Stimulated activated CD8-positive, alpha-beta memory T cell treated with anti-CD3 and anti-CD28 coated beads, Interleukin-4, amount 100 ng/mL, for 48 hours (primary cell): ENCODE data around the gene CYP2U1.

ENCODE experiments used
- DNase-seq: peaks from one replicate; pipeline ENCODE4 v3.0.0-alpha.2; 2020

Gene CYP2U1

DNA sequence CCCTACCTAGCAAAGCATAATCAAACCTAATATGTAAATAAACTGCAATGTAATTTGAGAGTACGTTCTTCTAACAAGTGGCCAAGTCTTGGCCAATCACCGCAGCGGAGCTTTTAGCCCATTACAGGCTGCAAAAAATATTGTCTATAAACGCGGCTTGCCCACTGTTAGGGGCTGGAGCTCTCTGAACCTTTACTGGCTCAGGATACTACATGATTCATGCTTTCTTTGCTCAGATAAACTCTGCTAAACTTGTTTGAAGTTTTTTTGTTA, 57.4 kb downstream of the CYP2U1 start:
- DNase-seq: no peak

DNA sequence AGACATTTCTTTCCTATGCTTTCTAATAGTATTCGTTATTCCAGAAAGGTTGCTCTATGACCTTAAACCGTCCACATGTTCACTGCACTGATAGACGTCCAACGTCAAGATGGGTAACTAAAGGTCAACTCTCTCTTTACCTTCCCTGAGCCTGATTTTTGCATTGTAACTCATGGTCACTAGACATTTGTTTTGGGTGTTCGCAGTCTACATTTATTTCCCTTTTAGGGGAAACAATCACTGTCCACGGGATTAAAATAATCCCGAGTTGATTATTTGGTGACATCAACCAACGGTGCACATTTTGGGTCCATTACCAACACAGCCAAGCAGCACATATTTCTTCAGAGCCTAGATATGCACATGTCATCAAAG, 57.8 kb downstream of the CYP2U1 start:
- no peak for DNase-seq

DNA sequence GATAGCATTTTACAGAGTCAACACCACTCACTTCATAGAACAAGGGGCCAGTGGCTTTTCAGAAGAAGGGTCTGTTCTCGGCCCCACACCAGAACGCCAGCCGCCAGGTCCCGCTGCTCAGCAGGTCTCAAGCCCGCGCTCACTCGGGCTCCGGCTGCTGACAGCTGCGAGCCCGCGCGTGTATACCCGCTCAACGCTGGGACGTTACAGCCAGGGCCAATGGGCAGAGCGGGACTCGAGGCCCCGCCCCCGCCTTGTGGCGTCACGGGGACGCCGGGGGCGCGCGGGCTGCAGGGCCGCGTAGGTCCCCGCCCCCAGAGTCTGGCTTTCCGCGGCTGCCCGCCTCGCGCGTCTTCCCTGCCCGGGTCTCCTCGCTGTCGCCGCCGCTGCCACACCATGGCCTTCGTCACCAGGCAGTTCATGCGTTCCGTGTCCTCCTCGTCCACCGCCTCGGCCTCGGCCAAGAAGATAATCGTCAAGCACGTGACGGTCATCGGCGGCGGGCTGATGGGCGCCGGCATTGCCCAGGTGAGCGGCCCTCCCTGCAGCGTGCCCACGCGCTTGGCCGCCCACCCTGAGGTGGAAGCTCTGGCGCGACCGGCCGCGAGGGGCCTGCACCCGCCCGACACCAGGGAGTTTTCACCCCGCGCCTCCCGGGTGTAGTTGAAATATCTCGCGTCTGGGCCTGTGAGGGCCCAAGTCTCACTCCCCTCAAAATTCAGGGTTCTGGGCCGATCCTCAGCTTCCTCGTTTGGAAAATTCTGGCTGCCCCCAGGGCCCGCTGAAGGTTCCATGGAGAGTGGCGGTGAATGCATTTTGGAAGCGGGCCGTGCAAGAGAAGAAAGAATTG, 58.4 kb downstream of the CYP2U1 start, which contains the start of gene HADH:
HADH (plus strand) TSS at position 353 of the 850 bp plus-strand sequence; CDS start at position 397, 44 bp downstream.
- peak; percentile 95 for DNase-seq

DNA sequence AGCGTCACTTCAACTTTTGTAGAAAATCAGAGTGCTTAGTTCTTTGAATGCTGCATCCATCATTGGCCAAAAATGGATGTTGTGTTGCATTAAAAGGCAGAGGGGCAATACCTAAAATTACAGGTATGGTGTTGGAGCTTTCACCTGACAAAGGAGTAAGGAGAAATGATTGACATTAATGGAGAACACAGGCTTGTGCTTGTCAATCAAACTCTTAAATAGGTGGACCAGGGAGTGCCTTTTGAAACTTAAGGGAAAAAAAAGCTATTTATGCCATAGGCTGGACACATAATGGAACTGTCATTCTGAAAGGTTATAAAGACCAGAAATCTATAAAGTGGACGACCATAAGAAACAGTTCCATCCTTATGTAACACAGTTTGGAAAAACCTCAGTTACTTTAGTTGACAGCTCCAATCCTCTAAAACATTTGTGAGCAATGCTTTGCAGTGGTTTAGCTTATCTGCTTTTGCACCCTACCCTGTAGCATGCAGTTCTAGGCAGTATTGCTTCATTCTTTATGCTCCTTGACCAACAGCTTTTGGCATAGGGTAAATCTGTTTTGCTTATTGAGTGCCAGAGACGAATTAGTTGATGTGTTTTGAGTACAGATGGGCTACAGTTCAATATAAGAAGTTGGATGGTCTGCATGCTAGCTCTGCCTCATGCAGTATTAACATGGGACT, 60.7 kb downstream of the CYP2U1 start:
- DNase-seq: no peak

DNA sequence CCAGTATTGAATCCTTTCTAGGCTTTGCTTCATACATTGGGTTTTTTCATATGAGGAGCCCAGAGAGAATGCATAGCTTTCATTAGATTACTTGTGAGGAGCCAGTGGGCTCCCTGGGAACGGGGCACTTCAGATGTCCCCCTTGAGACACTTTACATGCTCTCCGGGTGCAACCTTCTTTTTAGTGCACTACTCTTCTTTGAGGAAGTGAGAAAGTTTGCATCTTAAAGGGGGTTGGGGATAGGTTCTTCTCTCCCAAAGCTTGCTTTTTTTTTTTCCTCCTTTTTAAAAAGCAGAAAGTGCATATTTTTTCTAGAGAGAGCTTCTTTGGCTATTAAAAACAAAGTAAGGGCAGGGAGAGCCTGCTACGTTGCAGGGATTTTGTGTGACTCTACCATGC, 62.6 kb downstream of the CYP2U1 start:
- no peak for DNase-seq

DNA sequence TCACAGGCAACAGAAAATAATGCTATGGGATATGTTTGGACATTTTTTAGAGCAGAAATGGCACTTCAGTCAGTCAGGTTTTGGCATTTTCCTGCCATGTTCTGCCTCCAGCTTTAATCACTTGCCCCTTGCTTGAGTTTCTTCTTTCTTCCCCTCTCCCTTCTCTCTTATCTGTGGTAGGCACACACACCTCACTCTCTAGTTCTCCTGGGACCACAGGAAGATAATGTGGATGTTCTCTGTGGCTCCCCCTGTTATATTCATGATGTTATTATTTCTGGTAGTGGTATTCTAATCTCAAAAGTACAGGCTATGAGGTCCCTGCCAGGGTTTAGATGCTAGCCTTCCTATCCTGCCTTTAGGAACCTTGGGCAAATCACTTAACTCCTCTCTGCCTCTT, 63.5 kb downstream of the CYP2U1 start:
- DNase-seq: no peak

DNA sequence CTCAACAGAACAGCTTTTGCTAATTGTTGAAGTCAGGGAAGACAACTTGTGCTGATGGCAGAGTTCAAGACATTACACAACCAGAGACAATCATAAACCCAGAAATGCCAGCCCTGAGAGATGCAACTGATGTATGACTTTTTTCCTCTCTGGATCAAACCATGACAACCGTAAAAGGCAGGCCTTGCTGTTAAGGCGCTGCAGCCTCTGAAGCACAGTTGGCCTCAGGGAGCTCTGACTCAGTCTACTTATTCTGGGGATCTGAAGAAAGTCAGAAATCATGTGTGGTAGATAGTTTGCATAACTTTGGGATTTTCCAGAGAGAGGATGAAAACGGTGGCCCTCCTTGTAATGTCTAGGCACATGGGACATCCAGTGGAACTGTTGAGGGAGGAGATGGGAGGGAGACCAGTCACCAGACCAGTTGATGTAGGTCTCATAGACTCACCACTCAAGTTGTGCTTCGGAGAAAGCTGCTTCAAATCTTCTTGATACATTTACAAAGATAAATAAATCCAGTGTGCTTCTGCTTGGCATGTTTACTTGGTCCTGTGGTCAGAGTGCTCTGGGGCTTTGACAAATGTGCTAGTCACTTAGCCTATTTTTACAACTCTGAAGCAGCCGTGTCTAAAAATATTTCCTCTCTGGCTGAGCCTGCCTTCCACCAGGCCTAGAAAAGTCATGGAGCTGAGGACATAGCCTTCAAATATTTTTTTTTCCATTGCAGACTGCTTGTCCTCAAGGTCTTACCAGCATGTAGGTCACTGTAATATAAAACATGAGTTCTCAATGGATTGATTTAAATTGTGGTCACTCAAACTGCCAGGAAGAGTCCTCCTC, 65.8 kb downstream of the CYP2U1 start:
- DNase-seq: no peak

DNA sequence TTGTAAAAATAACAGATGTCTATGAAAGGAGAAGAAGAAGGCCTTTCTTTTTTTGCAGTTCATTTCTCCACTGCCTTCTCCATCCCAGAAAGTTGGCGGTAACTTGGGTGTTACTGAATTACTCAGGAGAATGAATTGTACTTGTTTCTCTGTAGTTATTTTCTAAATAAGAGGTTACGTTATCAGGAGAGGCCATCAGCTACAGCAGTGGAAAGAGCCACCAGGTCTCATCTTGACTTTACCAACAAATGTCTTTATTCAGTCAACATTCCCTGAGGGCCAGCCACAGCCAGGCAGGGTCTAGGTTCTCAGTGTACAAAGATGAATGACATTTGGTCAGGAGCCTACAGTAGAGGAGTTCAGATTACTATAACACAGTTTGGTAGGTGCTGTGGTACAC, 66.4 kb downstream of the CYP2U1 start:
- no peak for DNase-seq

DNA sequence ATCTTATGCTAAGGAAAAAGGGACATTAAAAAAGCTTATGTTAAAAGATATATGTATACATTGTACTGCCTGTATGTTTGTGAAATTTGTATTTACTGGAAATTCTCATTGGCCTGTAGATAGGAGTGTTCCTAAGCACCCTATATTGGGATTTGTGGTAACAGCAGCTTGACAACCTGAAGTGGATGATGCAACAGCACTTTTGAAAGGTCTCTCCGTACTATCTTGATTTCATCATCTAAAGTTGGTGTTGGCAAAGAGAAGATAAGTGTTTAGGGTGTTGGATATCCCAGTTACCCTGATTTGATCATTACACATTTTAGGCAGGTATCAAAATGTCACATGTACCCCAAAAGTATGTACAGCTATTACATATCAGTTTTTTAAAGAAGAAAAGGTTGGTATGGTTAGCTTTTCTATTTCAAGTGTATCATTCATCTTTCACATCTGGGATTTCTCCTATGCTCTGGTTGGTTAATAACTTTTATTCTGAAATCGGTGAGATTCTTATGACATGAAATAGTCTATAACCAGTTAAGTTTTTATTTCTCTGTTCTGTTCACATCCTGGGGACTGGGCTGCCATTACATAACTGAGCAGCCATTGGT, 68.7 kb downstream of the CYP2U1 start:
- DNase-seq: no peak

DNA sequence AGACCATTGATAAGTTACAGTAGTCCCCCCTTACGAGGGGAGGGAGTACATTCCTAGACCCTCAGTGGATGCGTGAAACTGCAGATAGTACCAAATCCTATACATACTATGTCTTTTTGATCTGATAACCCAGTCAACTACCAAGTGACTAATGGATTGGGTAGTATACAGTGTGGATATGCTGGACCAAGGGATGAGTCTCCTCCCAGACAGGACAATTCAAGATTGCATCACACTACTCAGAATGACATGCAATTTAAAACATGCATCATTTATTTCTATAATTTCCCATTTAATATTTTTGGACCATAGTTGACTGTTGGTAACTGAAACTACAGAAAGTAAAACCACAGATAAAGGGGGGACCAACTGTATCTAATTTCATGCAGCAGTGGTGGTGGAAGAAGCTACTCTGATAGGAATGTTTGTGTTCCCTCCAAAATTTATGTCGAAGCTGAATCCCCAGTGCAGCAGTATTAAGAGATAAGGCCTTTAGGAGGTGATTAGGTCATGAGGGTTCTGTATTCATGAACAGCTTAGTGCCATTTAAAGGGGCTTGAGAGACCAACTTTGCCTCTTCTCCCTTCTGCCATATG, 70.3 kb downstream of the CYP2U1 start:
- DNase-seq: no peak
